ENCODE data around the gene NR3C1.
A peak's percentile ranks its signal among the peaks of the same experiment; 100 is the strongest.

The NR3C1 gene

GRCh38 chr5:143404416-143405062 lies 1.1 kb upstream of the NR3C1 start:
- H3K9me2 ChIP-seq (replicated peaks; ENCODE audit: insufficient read depth, low read length): no peaks in the 10 kb centered on the region
- H3K27ac ChIP-seq (ENCODE audit: low read depth, low read length): peak overlapping the region; percentile 97
- peaks cover 7% of the 10 kb centered on the region; the same call in 1 of the 2 replicates for H4K20me1 ChIP-seq (ENCODE audit: low read depth, low read length)
- 0 out of 2 replicates have a peak, but pooled peaks cover 10% of the 10 kb centered on the region for H3K36me3 ChIP-seq (ENCODE audit: low read length)
- no peaks in the 10 kb centered on the region for H3K9me3 ChIP-seq (ENCODE audit: insufficient read depth, low read length)
- H3K4me2 ChIP-seq (ENCODE audit: low read depth, low read length, poor library complexity, severe bottlenecking): peak overlapping the region; percentile 93
- peak overlapping the region; percentile 96 for H2AFZ ChIP-seq (ENCODE audit: low read depth, low read length, severe bottlenecking)
- peak overlapping the region; percentile 88 for H3K9ac ChIP-seq (ENCODE audit: low read length)
- TF ChIP-seq, protein P1, sequence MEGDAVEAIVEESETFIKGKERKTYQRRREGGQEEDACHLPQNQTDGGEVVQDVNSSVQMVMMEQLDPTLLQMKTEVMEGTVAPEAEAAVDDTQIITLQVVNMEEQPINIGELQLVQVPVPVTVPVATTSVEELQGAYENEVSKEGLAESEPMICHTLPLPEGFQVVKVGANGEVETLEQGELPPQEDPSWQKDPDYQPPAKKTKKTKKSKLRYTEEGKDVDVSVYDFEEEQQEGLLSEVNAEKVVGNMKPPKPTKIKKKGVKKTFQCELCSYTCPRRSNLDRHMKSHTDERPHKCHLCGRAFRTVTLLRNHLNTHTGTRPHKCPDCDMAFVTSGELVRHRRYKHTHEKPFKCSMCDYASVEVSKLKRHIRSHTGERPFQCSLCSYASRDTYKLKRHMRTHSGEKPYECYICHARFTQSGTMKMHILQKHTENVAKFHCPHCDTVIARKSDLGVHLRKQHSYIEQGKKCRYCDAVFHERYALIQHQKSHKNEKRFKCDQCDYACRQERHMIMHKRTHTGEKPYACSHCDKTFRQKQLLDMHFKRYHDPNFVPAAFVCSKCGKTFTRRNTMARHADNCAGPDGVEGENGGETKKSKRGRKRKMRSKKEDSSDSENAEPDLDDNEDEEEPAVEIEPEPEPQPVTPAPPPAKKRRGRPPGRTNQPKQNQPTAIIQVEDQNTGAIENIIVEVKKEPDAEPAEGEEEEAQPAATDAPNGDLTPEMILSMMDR (IDR thresholded peaks at IDR 0.05; ENCODE audit: insufficient read depth, low read length, poor library complexity, severe bottlenecking): no peak
- TF ChIP-seq EZH2phosphoT487 (conservative IDR thresholded peaks at IDR 0.05; ENCODE audit: low read length): no peak
- no peaks in the 10 kb centered on the region for H3K27me3 ChIP-seq (ENCODE audit: low read length)
- H3K79me2 ChIP-seq (ENCODE audit: insufficient read depth, low read length): peaks cover 45% of the 10 kb centered on the region
- peak overlapping the region; percentile 74 for H3K4me3 ChIP-seq (ENCODE audit: insufficient read depth, low read length, poor library complexity, severe bottlenecking)
- peaks cover 37% of the 10 kb centered on the region for H3F3A ChIP-seq (ENCODE audit: insufficient read depth)

DNA sequence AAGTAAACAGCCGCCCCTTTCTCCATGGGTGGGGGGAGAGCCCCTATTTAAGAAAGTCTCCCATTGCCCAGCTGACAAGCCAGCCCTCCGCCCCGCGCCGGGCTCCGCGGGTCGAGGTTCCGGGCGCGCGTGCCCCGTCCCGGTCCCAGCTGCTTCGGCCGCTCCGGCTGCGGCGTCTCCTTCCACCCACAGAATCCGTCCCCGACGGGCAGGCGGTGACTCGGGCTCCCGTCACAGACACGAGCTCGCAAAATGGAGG lies 223 bp downstream of the NR3C1 start:
- Histone ChIP-seq H3K4me3 (ENCODE audit: insufficient read depth, low read length, poor library complexity, severe bottlenecking) (peak overlapping the region; percentile 65), H3K9ac (ENCODE audit: low read length) (peak overlapping the region; percentile 88), H3K36me3 (ENCODE audit: low read length) (0 out of 2 replicates have a peak, but pooled peaks cover 13% of the 10 kb centered on the region), H2AFZ (ENCODE audit: low read depth, low read length, severe bottlenecking) (peak overlapping the region; percentile 57), H3K27ac (ENCODE audit: low read depth, low read length) (peak overlapping the region; percentile 97), H3K9me3 (ENCODE audit: insufficient read depth, low read length) (no peaks in the 10 kb centered on the region), H3K9me2 (replicated peaks; ENCODE audit: insufficient read depth, low read length) (no peaks in the 10 kb centered on the region), H3K4me2 (ENCODE audit: low read depth, low read length, poor library complexity, severe bottlenecking) (peak overlapping the region; percentile 85), H3F3A (ENCODE audit: insufficient read depth) (peaks cover 40% of the 10 kb centered on the region), H3K27me3 (ENCODE audit: low read length) (no peaks in the 10 kb centered on the region), H4K20me1 (ENCODE audit: low read depth, low read length) (peaks cover 7% of the 10 kb centered on the region; the same call in 1 of the 2 replicates), H3K79me2 (ENCODE audit: insufficient read depth, low read length) (peaks cover 57% of the 10 kb centered on the region)
- no peak for TF ChIP-seq EZH2phosphoT487 (conservative IDR thresholded peaks at IDR 0.05; ENCODE audit: low read length)
- TF ChIP-seq, protein P1 (IDR thresholded peaks at IDR 0.05; ENCODE audit: insufficient read depth, low read length, poor library complexity, severe bottlenecking): no peak

DNA sequence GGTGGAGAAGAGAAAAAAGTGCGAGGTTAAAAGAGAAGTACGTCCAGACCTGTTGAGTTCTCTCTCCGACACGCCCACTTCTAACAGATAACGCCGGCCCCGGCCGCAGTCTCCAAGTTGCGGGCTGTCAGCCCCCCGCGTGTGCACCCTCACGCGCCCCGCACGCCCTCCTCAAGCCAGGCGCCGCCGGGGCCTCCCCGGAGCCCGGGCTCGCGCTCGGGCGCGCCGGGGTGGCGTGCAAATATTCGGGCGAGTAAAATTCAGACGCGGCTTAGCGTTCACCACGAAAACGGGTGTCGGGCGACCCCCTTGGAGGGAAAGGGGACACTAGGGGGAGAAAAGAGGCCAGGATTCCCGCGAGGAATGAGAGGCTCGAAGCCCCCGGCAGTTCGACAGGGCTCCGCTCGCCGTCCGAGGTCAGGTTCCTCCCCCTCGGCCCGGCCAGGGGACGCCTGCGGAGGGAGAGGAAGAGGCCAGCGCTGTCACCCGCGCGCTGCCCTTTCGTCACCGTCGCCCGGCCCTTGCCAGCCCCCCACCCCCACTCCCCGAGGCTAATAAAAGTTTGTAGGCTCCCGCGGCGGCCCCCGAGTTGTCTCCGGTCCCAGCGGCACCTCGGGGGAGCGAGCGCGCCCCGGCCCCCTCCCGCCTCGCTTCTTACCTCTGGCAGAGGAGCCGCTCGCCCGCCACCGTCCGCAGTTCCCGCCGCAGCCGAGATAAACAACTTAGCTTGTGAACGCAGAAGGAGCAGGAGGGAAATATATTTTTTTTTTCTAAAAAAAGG lies 743 bp downstream of the NR3C1 start:
- H3K9ac ChIP-seq (ENCODE audit: low read length): peak overlapping the region; percentile 88
- H2AFZ ChIP-seq (ENCODE audit: low read depth, low read length, severe bottlenecking): peak overlapping the region; percentile 57
- H3K27ac ChIP-seq (ENCODE audit: low read depth, low read length): peak overlapping the region; percentile 97
- no peaks in the 10 kb centered on the region for H3K9me2 ChIP-seq (replicated peaks; ENCODE audit: insufficient read depth, low read length)
- peak overlapping the region; percentile 65 for H3K4me3 ChIP-seq (ENCODE audit: insufficient read depth, low read length, poor library complexity, severe bottlenecking)
- H3F3A ChIP-seq (ENCODE audit: insufficient read depth): peaks cover 35% of the 10 kb centered on the region
- H3K36me3 ChIP-seq (ENCODE audit: low read length): peaks cover 11% of the 10 kb centered on the region; the same call in 1 of the 2 replicates
- peaks cover 62% of the 10 kb centered on the region for H3K79me2 ChIP-seq (ENCODE audit: insufficient read depth, low read length)
- TF ChIP-seq, protein P1 (IDR thresholded peaks at IDR 0.05; ENCODE audit: insufficient read depth, low read length, poor library complexity, severe bottlenecking): no peak
- no peak for TF ChIP-seq EZH2phosphoT487 (conservative IDR thresholded peaks at IDR 0.05; ENCODE audit: low read length)
- H3K27me3 ChIP-seq (ENCODE audit: low read length): no peaks in the 10 kb centered on the region
- H4K20me1 ChIP-seq (ENCODE audit: low read depth, low read length): peaks cover 7% of the 10 kb centered on the region; the same call in 1 of the 2 replicates
- H3K4me2 ChIP-seq (ENCODE audit: low read depth, low read length, poor library complexity, severe bottlenecking): peak overlapping the region; percentile 85
- no peaks in the 10 kb centered on the region for H3K9me3 ChIP-seq (ENCODE audit: insufficient read depth, low read length)
